MCF 10A (cell line): ENCODE results near the gene AGBL3. TPM values are rescaled to one million over a fixed set of nuclear protein-coding genes. Genes with fewer than 3 reads are reported as not detected.

Source experiments
- BruUV-seq: library from RNA; stranded (reverse); fragments of 400-500 nt; replicated peaks from 2 replicates; lab custom pipeline; 2021; lab: Mats Ljungman, UMichigan
- CTCF ChIA-PET: fragments of 300-600 bp; sonication (Branson Sonifier 250); formaldehyde crosslinking; extraction: SDS; loops from one replicate; lab custom pipeline; 2021; ENCODE audit warnings: antibody characterized with exemption, inconsistent platforms; lab: Yijun Ruan, JAX
- POLR2A ChIA-PET: fragments of 300-600, 350-650 bp; sonication (Branson Sonifier 250); formaldehyde crosslinking; extraction: SDS; loops from one replicate; lab custom pipeline; 2020; ENCODE audit warnings: antibody characterized with exemption, inconsistent platforms; lab: Yijun Ruan, JAX
- DNase-seq: peaks from one replicate; pipeline ENCODE4 v3.0.0-alpha.2; 2018; ENCODE audit not compliant: unreplicated experiment
- H3K27ac Mint-ChIP-seq: one replicate; pipeline ENCODE4 v1.8.0; 2022; ENCODE audit warnings: mild to moderate bottlenecking, low read depth, mixed read lengths; ENCODE audit not compliant: unreplicated experiment
- H3K27me3 Mint-ChIP-seq: one replicate; pipeline ENCODE4 v1.8.0; 2022; ENCODE audit warnings: mixed read lengths; ENCODE audit not compliant: insufficient read depth, unreplicated experiment
- H3K36me3 Mint-ChIP-seq: one replicate; pipeline ENCODE4 v1.8.0; 2022; ENCODE audit warnings: mild to moderate bottlenecking, moderate library complexity, mixed read lengths; ENCODE audit not compliant: insufficient read depth, unreplicated experiment
- H3K4me1 Mint-ChIP-seq: one replicate; pipeline ENCODE4 v1.8.0; 2022; ENCODE audit warnings: mixed read lengths; ENCODE audit not compliant: insufficient read depth, unreplicated experiment
- H3K4me3 Mint-ChIP-seq: one replicate; pipeline ENCODE4 v1.8.0; 2022; ENCODE audit warnings: mild to moderate bottlenecking, moderate library complexity, mixed read lengths; ENCODE audit not compliant: unreplicated experiment
- H3K9me3 Mint-ChIP-seq: one replicate; pipeline ENCODE4 v1.8.0; 2022; ENCODE audit warnings: mixed read lengths; ENCODE audit not compliant: unreplicated experiment
- intact Hi-C: fragments of 100-400 bp; cut with micrococcal nuclease; formaldehyde crosslinking; loops from 2 replicates; pipeline ENCODE4 v1.14.1; 2022
- total RNA-seq: library from RNA; stranded (reverse); gene quantifications from 2 replicates; pipeline ENCODE4 v1.2.3, GENCODE V29; 2022
- TF ChIP-seq, protein P1 (sequence below): fragments of 200-600 bp; IDR thresholded peaks from one replicate; pipeline ENCODE4 v1.8.0; 2022; ENCODE audit warnings: antibody characterized with exemption, mild to moderate bottlenecking; ENCODE audit not compliant: unreplicated experiment

The AGBL3 gene
- total RNA-seq, 1 experiment from 2014 or later, result 1.8 TPM

DNA sequence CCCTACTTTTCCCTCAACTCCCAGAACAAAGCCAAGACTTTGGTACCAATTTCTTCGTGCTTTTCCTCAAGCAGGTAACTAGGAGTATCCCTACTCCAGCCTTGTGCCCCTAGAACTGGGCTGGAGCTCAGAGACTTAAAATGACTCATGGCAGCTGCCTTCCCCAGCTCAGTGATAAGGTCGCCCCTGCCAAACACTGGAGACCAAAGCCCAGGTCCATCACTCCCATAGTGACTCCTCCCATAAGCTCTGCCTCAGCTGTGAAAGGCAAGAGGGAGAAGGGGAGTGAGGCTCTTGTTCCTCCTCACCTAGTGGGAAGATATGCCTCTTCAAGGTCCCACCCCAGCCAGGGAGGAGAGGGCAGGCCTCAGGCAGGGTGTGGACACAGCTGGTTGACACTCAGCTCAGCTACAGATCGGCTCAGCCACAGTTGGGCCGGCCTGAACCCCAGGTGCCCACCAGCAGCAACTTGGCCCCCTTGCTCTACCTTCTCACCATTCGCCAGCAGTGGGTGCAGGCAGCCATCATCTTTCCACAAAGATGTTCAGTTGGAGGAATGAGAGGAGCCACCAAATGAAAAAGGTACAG, 198.0 kb downstream of the AGBL3 start:
- Mint-ChIP-seq H3K36me3 (peaks cover 48% of the 10 kb centered on the region), H3K9me3 (peaks cover 6% of the 10 kb centered on the region)

More for the DNA sequence above, 198.0 kb downstream of the AGBL3 start:
- Mint-ChIP-seq H3K27ac (no peak overlapping the region), H3K4me3 (no peak overlapping the region), H3K4me1 (no peaks in the 10 kb centered on the region), H3K27me3 (no peaks in the 10 kb centered on the region)
- TF ChIP-seq, protein P1, sequence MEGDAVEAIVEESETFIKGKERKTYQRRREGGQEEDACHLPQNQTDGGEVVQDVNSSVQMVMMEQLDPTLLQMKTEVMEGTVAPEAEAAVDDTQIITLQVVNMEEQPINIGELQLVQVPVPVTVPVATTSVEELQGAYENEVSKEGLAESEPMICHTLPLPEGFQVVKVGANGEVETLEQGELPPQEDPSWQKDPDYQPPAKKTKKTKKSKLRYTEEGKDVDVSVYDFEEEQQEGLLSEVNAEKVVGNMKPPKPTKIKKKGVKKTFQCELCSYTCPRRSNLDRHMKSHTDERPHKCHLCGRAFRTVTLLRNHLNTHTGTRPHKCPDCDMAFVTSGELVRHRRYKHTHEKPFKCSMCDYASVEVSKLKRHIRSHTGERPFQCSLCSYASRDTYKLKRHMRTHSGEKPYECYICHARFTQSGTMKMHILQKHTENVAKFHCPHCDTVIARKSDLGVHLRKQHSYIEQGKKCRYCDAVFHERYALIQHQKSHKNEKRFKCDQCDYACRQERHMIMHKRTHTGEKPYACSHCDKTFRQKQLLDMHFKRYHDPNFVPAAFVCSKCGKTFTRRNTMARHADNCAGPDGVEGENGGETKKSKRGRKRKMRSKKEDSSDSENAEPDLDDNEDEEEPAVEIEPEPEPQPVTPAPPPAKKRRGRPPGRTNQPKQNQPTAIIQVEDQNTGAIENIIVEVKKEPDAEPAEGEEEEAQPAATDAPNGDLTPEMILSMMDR, result no peak
- CTCF ChIA-PET, result interaction anchor here (0.5 to 0.7 kb wide), 3 partner anchors 21 to 475 kb away, joined by 3 to 4 read pairs (median 4); no protein-coding TSS in a partner anchor
- no peak for DNase-seq
- POLR2A ChIA-PET, result no interaction called here
- intact Hi-C loops, result no loop called here
- no TSS peak for BruUV-seq

Other genes starting within 250 kb of the AGBL3 start
- 130 and 183 TPM in 2 replicates for gene CALD1, start 206.9 kb upstream of the AGBL3 start, total RNA-seq
- gene TMEM140, start 161.6 kb downstream of the AGBL3 start, total RNA-seq, result not detected in 2 replicates
- 66.0 and 71.0 TPM in 2 replicates for gene CYREN, start 184.2 kb downstream of the AGBL3 start, total RNA-seq
- gene WDR91, start 225.0 kb downstream of the AGBL3 start, total RNA-seq, result 6.7 and 7.3 TPM in 2 replicates
- gene STRA8, start 247.3 kb downstream of the AGBL3 start, total RNA-seq, result not detected in 2 replicates